ENCODE results near the gene COL4A2. TPM values are rescaled to one million over a fixed set of nuclear protein-coding genes. Genes with fewer than 3 reads are reported as not detected.
A peak's percentile ranks its signal among the peaks of the same experiment; 100 is the strongest.

Gene COL4A2
- total RNA-seq, 1 donor from 2014 or later: 180 TPM

GRCh38 chr13:110430391-110431336 is 123.6 kb downstream of the COL4A2 start:
- TF ChIP-seq POLR2AphosphoS5 (IDR thresholded peaks at IDR 0.05; ENCODE audit: insufficient read depth in 1 of 2, low read depth in 1 of 2): no peak
- TF ChIP-seq POLR2A (IDR thresholded peaks at IDR 0.05): no peak
- TF ChIP-seq CTCF (IDR thresholded peaks at IDR 0.05): no peak
- Histone ChIP-seq H3K4me3 (no peak overlapping the region), H3K9me3 (no peaks in the 10 kb centered on the region), H3K27me3 (no peaks in the 10 kb centered on the region), H3K4me1 (no peaks in the 10 kb centered on the region), H3K27ac (no peak overlapping the region), H3K36me3 (peaks cover 4 to 7% of the 10 kb centered on the region in 2 donors)
- peak in 1 of 2 donors; percentile 75 for DNase-seq (ENCODE audit: extremely low spot score in 2 of 2)
- intact Hi-C loops (cut with DNase I): no loop called here

- no peak overlapping the region for H3K4me3 ChIP-seq
- no peaks in the 10 kb centered on the region for H3K4me1 ChIP-seq
- H3K27me3 ChIP-seq: no peaks in the 10 kb centered on the region
- H3K36me3 ChIP-seq: peaks cover 4 to 14% of the 10 kb centered on the region in 2 donors
- H3K27ac ChIP-seq: no peak overlapping the region
- no peaks in the 10 kb centered on the region for H3K9me3 ChIP-seq
- TF ChIP-seq POLR2AphosphoS5 (IDR thresholded peaks at IDR 0.05; ENCODE audit: insufficient read depth in 1 of 2, low read depth in 1 of 2) (no peak), CTCF (IDR thresholded peaks at IDR 0.05) (no peak), POLR2A (IDR thresholded peaks at IDR 0.05) (no peak)
- DNase-seq (ENCODE audit: extremely low spot score in 2 of 2): peak in 1 of 2 donors; percentile 72
- intact Hi-C loops (cut with DNase I): no loop called here
These were observed 124.6 kb downstream of the COL4A2 start for GRCh38 chr13:110431425-110432294.

GRCh38 chr13:110432522-110432921 is 125.4 kb downstream of the COL4A2 start:
- H3K27ac ChIP-seq: no peak overlapping the region
- H3K4me3 ChIP-seq: no peak overlapping the region

GRCh38 chr13:110433014-110433413 is 125.9 kb downstream of the COL4A2 start:
- peak in 1 of 2 donors; percentile 80 for DNase-seq (ENCODE audit: extremely low spot score in 2 of 2)
- H3K27me3 ChIP-seq: no peaks in the 10 kb centered on the region
- intact Hi-C loops (cut with DNase I): no loop called here
- TF ChIP-seq POLR2AphosphoS5 (IDR thresholded peaks at IDR 0.05; ENCODE audit: insufficient read depth in 1 of 2, low read depth in 1 of 2): peak in 1 of 2 donors; percentile 43
- no peak for TF ChIP-seq POLR2A (IDR thresholded peaks at IDR 0.05)
- no peak for TF ChIP-seq CTCF (IDR thresholded peaks at IDR 0.05)
- peak overlapping the region; percentile 20 for H3K27ac ChIP-seq
- no peaks in the 10 kb centered on the region for H3K9me3 ChIP-seq
- peaks cover 4 to 16% of the 10 kb centered on the region in 2 donors for H3K36me3 ChIP-seq
- no peaks in the 10 kb centered on the region for H3K4me1 ChIP-seq
- H3K4me3 ChIP-seq: no peak overlapping the region

More at GRCh38 chr13:110432522-110432921, 125.4 kb downstream of the COL4A2 start:
- peaks cover 4 to 14% of the 10 kb centered on the region in 2 donors for H3K36me3 ChIP-seq
- no peaks in the 10 kb centered on the region for H3K9me3 ChIP-seq
- H3K4me1 ChIP-seq: no peaks in the 10 kb centered on the region
- TF ChIP-seq POLR2AphosphoS5 (IDR thresholded peaks at IDR 0.05; ENCODE audit: insufficient read depth in 1 of 2, low read depth in 1 of 2) (no peak), POLR2A (IDR thresholded peaks at IDR 0.05) (no peak), CTCF (IDR thresholded peaks at IDR 0.05) (no peak)
- H3K27me3 ChIP-seq: no peaks in the 10 kb centered on the region
- DNase-seq (ENCODE audit: extremely low spot score in 2 of 2): no peak
- intact Hi-C loops (cut with DNase I): no loop called here

Measured in vagina (tissue), 2 donors.